A673 (cell line): ENCODE data around the gene ANO7. TPM values are rescaled to one million over a fixed set of nuclear protein-coding genes. Genes with fewer than 3 reads are reported as not detected.

Experiments
- BruUV-seq: library from RNA; stranded (reverse); fragments of 400-500 nt; replicated peaks from 2 replicates; lab custom pipeline; 2021; lab: Mats Ljungman, UMichigan
- CTCF ChIA-PET: fragments of 300-600 bp; sonication (Branson Sonifier 250); formaldehyde crosslinking; loops from one replicate; lab custom pipeline; 2022; ENCODE audit warnings: antibody characterized with exemption; lab: Charles Lee
- POLR2A ChIA-PET: fragments of 300-600 bp; sonication (Branson Sonifier 250); formaldehyde crosslinking; loops from one replicate; lab custom pipeline; 2022; ENCODE audit warnings: antibody characterized with exemption; ENCODE audit not compliant: low non-redundant PET; lab: Charles Lee
- DNase-seq: peaks from one replicate; pipeline ENCODE4 v3.0.0-alpha.2; 2015; ENCODE audit warnings: low spot score
- H3K27ac ChIP-seq: fragments of 200-600 bp; sonication (generic); 2 replicates; pipeline ENCODE4 v1.5.1; 2016; ENCODE audit warnings: mixed run types, low read depth, mild to moderate bottlenecking, mixed read lengths, antibody characterized with exemption, low read length; ENCODE audit not compliant: poor library complexity, severe bottlenecking
- H3K27me3 ChIP-seq: fragments of 200-600 bp; sonication (generic); replicated peaks from 2 replicates; pipeline ENCODE4 v1.6.1; 2017; ENCODE audit warnings: mixed run types, low read depth, mild to moderate bottlenecking, mixed read lengths, antibody characterized with exemption, low read length; ENCODE audit not compliant: insufficient read depth, poor library complexity
- H3K36me3 ChIP-seq: fragments of 200-600 bp; sonication (generic); 2 replicates; pipeline ENCODE4 v1.6.1; 2016; ENCODE audit warnings: mixed run types, mild to moderate bottlenecking, mixed read lengths, antibody characterized with exemption, low read length; ENCODE audit not compliant: insufficient read depth, poor library complexity, severe bottlenecking
- H3K4me1 ChIP-seq: fragments of 200-600 bp; sonication (generic); 2 replicates; pipeline ENCODE4 v1.6.1; 2017; ENCODE audit warnings: mixed run types, mild to moderate bottlenecking, mixed read lengths, antibody characterized with exemption, low read length; ENCODE audit not compliant: insufficient read depth, poor library complexity, severe bottlenecking
- H3K4me3 ChIP-seq: fragments of 200-600 bp; sonication (generic); 2 replicates; pipeline ENCODE4 v1.5.1; 2016; ENCODE audit warnings: low read depth, mixed run types, mild to moderate bottlenecking, mixed read lengths, low read length; ENCODE audit not compliant: poor library complexity, severe bottlenecking
- H3K9me3 ChIP-seq: fragments of 200-600 bp; sonication (generic); 2 replicates; pipeline ENCODE4 v1.6.1; 2016; ENCODE audit warnings: mixed run types, low read depth, mild to moderate bottlenecking, mixed read lengths, antibody characterized with exemption, low read length; ENCODE audit not compliant: poor library complexity, severe bottlenecking
- CTCF ChIP-seq: fragments of 300-800, 200-600 bp; sonication (generic); conservative IDR thresholded peaks from 2 replicates; pipeline ENCODE4 v1.5.1; 2017; ENCODE audit warnings: low read depth, mild to moderate bottlenecking, antibody characterized with exemption, low read length, moderate library complexity, mixed read lengths
- EZH2 ChIP-seq: fragments of 200-600 bp; sonication (generic); IDR thresholded peaks from 2 replicates; pipeline ENCODE4 v1.6.1; 2017; ENCODE audit warnings: borderline replicate concordance, low read depth, mild to moderate bottlenecking, mixed read lengths, antibody characterized with exemption, low read length; ENCODE audit not compliant: poor library complexity, severe bottlenecking
- intact Hi-C: fragments of 100-400 bp; cut with micrococcal nuclease; formaldehyde crosslinking; loops from one replicate; pipeline ENCODE4 v1.10.0; 2022; ENCODE audit not compliant: unreplicated experiment
- total RNA-seq: library from RNA; stranded (reverse); gene quantifications from 2 replicates; pipeline ENCODE4 v1.2.3, GENCODE V29; 2021

ANO7 gene
- total RNA-seq, 1 experiment from 2014 or later: 0.45 TPM

- Histone ChIP-seq H3K4me3 (no peak overlapping the region), H3K9me3 (no peaks in the 10 kb centered on the region), H3K27me3 (no peaks in the 10 kb centered on the region), H3K27ac (no peak overlapping the region), H3K36me3 (no peaks in the 10 kb centered on the region), H3K4me1 (no peaks in the 10 kb centered on the region)
- TF ChIP-seq EZH2 (no peak), CTCF (no peak)
- intact Hi-C loops: no loop called here
- no peak for DNase-seq
- CTCF ChIA-PET: no interaction called here
- no TSS peak for BruUV-seq
- POLR2A ChIA-PET: no interaction called here
Measured at GRCh38 chr2:241182126-241182525, 6.4 kb upstream of the ANO7 start.

- TF ChIP-seq CTCF (no peak), EZH2 (no peak)
- Histone ChIP-seq H3K27me3 (no peaks in the 10 kb centered on the region), H3K36me3 (no peaks in the 10 kb centered on the region), H3K4me1 (no peaks in the 10 kb centered on the region), H3K9me3 (no peaks in the 10 kb centered on the region), H3K27ac (no peak overlapping the region), H3K4me3 (no peak overlapping the region)
- no TSS peak for BruUV-seq
- intact Hi-C loops: no loop called here
- CTCF ChIA-PET: no interaction called here
- POLR2A ChIA-PET: no interaction called here
- DNase-seq: no peak
Measured at GRCh38 chr2:241182531-241183133, 5.8 kb upstream of the ANO7 start.

GRCh38 chr2:241183221-241183620, 5.3 kb upstream of the ANO7 start:
- Histone ChIP-seq H3K27ac (no peak overlapping the region), H3K27me3 (no peaks in the 10 kb centered on the region), H3K9me3 (no peaks in the 10 kb centered on the region), H3K4me3 (no peak overlapping the region), H3K36me3 (no peaks in the 10 kb centered on the region), H3K4me1 (no peaks in the 10 kb centered on the region)
- ChIA-PET CTCF (no interaction called here), POLR2A (no interaction called here)
- TF ChIP-seq CTCF: no peak
- TF ChIP-seq EZH2: no peak
- no peak for DNase-seq
- no TSS peak for BruUV-seq
- intact Hi-C loops: no loop called here
